Pulmonary artery endothelial cell (primary cell): ENCODE measurements around the gene RELN. TPM values are rescaled to one million over a fixed set of nuclear protein-coding genes. Genes with fewer than 3 reads are reported as not detected.
"Not testable (repeated sequence)": the region's sequence is repeated elsewhere in the genome, so short reads cannot be mapped to it uniquely, and the experiment has no call there.

Experiments
- DNase-seq: peaks from one replicate; pipeline ENCODE4 v3.0.0-alpha.2; 2011; ENCODE audit warnings: low read depth, low spot score
- total RNA-seq: library from RNA; depleted of rRNA; stranded (reverse); fragments of >200 nt; gene quantifications from 2 replicates; pipeline ENCODE4 v1.2.3, GENCODE V29; 2014

Gene RELN
- total RNA-seq, 1 donor from 2014 or later = 7.9 TPM

DNA sequence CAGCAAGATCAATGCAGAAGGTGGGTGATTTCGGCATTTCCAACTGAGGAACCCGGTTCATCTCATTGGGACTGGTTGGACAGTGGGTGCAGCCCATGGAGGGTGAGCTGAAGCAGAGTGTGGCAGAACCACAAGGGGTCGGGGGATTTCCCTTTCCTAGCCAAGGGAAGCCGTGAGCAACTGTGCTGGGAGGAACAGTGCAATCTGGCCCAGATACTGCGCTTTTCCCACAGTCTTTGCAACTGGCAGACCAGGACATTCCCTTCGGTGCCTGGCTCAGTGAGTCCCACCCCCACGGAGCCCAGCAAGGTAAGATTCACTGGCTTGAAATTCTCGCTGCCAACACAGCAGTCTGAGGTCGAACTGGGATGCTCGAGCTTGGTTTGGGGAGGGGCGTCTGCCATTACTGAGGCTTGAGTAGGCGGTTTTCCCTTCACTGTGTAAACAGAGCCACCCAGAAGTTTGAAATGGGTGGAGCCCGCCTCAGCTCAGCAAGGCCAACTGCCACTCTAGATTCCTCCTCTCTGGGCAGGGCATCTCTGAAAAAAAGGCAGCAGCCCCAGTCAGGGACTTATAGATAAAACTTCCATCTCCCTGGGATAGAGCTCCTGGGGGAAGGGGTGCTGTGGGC is 484.8 kb downstream of the RELN start:
- no peak for DNase-seq

DNA sequence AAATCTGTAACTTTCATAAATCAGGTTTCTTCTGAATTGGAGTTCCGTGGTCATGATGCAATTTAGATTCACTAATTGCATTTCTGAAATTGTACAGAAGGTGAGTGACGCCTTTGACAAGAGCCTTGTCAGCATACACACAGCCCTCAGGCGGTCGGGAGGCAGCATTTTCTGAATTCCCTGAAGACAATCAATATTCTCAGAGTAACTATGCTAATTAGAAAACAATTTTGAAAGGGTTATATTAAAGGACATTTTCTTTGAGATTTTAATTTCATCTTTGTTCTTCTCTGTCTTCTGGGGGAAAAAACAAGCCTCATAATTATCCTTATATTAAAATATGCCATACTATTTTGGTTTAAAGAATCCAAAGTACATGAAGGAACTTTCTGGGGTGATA is 488.3 kb downstream of the RELN start:
- DNase-seq = no peak

DNA sequence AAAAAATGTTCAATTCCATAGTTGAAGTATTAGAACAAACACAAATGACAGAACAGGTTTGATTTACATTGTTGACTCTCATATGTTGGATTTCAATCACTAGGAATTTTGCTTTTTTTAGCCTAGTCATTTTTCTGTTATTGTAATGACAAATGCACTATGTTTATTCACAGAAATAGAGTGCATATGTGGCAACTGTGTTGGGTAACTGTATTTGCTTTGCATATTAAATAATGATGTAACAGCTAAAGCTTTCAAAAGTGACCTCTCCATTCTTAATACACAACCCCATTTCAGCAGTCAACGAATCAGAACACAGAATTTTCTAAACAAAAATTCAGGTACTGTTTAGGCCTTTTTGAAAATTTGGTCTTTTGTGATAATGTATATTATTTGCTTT is 489.5 kb downstream of the RELN start:
- DNase-seq = no peak

DNA sequence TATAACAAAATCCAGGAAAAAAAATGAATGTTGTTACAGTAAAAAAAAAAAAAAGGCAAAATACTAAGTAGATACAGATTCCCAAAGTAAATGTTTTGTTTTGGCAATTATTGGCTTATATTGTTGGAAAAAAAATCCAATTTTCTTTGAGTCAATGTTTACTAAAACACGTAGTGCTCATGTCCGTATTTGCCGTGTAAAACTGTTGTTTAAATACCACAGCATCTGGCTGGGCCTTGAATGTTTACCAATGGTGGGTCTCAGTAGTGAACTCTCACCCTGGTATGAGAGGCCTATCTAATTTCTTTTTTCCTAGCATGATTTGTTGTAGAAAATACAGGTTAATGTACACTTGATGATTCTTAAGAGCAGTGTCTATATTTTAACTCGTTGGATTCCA is 502.0 kb downstream of the RELN start:
- no peak for DNase-seq

DNA sequence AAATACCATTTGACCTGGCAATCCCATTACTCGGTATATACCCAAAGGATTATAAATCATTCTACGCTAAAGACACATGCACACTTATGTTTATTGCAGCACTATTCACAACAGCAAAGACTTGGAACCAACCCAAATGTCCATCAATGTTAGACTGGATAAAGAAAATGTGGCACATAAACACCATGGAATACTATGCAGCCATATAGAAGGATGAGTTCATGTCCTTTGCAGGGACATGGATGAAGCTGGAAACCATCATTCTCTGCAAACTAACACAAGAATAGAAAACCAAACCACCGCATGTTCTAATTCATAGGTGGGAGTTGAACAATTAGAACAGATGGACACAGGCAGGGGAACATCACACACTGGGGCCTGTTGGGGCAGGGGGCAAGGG is 502.6 kb downstream of the RELN start:
- not testable (repeated sequence) for DNase-seq

DNA sequence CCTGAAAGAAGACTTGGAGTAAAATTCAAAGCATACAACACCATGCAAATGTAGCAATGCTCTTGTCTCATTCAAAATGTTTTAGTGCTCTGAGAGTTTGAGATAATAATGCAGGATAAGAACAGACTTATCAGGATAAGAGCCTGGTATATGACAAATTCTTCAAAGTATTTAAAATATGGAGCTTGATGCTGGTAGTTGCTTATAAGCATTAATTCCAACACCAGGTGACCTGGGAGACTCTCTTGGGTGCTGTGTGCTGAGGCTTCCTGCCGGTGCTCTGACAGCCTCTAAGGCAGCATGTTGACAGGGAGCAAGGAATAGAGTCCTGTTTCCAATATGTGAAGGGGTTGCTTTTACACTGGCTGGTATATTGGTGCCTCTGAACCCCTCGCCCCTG is 508.7 kb downstream of the RELN start:
- no peak for DNase-seq

DNA sequence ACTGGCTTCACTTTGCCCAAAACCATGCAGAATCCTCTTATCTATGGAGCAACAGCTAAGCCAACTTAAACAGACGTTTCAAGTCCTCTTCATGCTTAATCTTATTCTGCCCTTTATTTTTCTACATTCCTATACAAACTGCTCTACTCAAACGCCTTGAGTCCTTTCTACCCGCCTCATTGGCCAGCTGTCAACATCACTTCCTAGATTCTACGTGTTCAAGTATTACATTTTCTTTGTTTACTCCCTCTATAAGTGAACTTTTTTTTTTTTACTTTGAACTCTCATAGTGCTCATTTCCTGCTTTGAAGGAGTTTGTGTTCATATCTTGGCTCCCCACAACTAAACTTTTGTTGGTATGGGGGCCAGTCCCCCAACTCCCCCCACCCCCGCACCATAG is 514.5 kb downstream of the RELN start:
- no peak for DNase-seq

DNA sequence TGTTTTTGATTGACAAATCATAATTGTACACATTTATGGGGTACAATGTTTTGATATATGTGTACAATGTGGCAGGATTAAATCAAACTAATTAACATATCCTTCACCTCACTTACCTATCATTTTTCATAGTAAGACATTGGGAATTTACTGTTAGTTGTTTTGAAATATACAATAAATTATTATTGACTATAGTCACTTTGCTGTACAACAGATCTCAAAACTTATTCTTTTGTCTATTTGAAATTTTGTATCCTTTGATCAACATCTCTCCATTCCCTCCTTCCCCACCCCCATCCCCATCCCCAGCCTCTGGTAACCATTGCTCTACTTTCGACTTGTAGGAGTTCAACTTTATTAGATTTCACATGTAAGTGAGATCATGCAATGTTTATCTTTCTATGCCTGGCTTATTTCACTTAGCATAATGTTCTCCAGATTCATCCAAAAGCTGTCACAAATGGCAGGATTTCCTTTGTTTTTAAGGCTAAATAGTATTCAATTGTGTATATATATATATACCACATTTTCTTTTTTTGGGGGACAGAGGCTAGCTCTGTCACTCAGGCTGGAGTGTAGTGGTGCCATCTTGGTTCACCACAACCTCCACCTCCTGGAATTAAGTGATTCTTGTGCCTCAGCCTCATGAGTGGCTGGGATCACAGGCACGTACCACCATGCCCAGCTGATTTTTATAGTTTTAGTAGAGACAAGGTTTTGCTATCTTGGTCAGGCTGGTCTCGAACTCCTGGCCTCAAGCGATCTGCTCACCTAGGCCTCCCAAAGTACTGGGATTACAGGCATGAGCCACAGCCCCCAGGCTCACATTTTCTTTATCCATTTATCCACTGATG is 520.1 kb downstream of the RELN start:
- no peak for DNase-seq

DNA sequence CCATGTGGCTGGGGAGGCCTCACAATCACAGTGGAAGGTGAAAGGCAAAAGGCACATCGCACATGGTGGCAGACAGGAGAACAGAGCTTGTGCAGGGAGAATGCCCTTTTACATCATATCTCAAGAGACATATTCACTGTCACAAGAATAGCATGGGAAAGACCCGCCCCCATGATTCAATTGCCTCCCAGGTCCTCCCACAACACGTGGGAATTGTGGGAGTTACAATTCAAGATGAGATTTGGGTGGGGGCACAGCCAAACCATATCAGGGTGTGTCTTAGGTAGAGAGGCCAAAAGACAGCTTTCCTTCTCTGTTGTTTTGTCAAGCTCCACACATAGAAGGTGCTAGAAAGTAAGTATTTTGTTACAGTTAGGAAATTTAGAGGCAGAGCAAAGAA is 522.6 kb downstream of the RELN start:
- DNase-seq = no peak

- no peak for DNase-seq
These were observed 527.1 kb downstream of the RELN start for GRCh38 chr7:103462358-103462757.

GRCh38 chr7:103447073-103447960 is 542.1 kb downstream of the RELN start:
- no peak for DNase-seq

DNA sequence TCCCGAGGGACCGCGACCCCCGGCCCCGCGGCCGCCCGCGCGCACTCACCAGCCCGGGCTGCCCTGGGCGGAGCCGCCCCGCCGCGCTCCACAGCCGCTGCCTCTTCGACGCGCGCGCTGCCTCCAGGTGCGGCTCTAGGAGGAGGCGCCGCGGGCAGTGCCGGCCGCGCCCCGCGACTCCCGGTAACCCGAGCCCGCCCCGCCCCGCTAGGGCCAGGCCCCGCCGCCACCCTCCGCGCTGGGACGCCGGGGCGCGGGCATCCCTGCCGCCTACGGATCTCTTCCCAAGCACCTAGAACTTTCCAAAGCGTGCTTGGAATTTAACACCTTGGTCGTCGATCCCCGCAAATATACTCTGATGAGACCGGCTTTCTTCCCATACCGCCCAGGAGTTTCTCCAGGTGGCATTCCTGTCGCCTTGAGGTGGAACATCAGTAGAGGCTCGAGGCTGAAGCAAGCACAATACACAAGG is 543.4 kb downstream of the RELN start, which contains the start of gene SLC26A5:
Gene SLC26A5 (minus strand): TSS at position 159 of the 472 bp plus-strand sequence. CDS start 24,693 bp downstream, outside the sequence.
- DNase-seq = no peak

DNA sequence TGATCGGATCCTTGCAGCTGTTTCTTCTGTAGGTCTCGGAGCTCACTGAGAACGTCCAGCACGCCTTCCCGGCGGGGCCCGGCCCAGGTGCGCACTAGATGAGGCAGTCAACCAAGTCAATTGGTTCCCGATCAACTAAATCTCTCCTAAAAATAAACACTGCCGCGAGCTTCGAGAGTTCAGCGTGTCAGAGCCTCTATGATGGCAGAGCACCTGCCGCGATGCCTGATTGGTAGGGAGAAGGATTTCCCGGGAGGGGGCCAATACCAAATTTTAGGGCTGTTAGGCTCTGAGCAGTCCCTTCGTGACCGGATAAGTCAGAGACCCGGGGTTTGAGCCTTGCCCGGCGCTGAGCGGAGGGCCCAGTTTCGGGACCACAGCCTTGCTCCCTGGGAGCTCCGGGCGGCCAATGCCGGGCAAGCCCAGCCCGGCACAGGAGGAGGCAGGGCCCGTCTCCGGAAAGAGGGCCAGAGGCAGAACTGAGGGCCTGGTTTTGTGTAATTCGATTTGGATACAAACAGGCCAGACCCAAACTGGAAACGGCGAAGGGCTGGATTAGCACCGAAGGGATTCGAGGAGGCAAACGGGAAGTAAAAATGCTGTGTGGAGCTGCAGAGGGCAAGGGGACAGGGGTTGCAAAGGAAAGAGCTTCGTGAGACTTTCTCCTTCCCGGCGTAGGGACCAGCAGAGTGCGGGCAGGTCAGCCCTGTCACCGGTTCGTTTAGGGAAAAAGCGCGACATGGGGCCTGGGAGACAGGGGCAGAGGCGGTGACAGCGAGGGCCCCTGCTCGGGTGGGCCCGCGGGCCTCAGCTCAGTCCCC is 544.0 kb downstream of the RELN start:
- DNase-seq = no peak

- no peak for DNase-seq
These were observed 549.8 kb downstream of the RELN start for GRCh38 chr7:103439661-103440060.

DNA sequence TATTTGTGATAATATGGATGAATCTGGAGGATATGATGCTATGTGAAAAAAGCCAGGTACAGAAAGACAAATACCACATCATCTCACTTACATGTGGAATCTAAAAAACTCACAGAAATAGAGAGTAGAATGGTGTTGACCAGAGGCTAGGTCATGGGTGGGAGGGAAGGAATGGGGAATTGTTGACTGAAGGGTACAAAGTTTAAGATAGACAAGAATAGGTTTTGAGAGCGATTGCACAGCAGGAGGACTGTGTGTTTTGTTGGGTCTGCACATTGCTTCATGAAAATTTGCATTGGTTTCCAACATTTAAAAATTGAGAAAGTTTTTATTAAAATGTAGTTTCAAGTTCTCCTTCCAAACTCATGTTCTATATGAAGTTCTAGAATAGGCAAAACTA is 551.8 kb downstream of the RELN start:
- no peak for DNase-seq

- DNase-seq = no peak
These were observed 556.7 kb downstream of the RELN start for GRCh38 chr7:103432712-103433111.

DNA sequence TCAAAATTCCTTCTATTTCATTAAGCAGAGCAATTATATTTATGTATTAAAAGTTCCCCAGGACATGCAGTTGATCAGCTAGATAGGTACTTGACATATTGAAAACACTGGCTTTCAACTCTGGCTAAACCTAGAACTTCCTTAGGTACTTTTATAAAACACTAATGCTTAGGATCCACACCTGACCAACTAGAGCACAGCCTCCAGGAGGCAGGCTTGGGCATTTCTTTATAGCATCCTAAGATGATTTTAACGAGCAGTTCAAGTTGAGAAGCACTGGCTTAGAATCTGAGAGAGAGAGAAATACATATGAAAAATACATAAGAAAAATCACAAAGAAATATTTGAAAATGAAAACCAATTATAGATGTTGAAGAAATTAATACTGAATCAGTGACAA is 564.3 kb downstream of the RELN start:
- no peak for DNase-seq

DNA sequence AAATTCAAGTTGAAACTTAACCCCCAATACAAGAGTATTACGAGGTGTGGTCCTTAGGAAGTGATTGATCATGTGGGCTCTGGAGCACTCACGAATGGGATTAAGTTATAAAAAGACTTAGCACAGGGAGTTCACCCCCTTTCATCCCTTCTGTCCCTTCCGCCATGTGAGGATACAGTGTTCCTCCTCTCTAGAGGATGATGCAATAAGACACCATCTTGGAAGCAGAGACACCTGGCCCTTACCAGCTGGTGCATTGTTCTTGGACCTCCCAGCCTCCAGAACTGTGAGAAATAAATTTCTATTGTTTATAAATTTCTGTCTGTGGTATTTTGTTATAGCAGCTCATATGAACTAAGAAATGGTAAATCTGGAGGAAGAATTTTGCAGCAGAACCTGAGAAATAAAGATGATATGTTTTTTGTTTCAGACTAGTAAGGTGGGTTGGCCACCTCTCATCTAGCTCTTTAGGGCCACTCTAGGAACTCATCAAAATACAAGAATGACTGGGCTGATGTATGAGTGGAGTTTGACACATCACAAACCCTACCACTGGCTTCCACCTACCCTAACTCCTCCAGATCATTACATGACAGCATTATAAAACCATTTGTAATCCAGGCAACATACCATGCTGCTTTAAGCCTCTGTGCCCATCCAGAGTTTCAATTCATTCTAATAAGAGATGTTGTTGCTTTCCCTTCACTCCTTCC is 565.8 kb downstream of the RELN start:
- DNase-seq = no peak
